Type B pancreatic cell (in vitro differentiated cells): ENCODE measurements around the gene ZFAND4. TPM values are rescaled to one million over a fixed set of nuclear protein-coding genes. Genes with fewer than 3 reads are reported as not detected.

Experiments
- DNase-seq: peaks from one replicate; pipeline ENCODE4 v3.0.0; 2021; ENCODE audit warnings: mixed read lengths; ENCODE audit not compliant: unreplicated experiment; ENCODE audit errors: extremely low spot score
- H3K27ac Mint-ChIP-seq: 2 replicates; pipeline ENCODE4 v1.8.0; 2021; ENCODE audit warnings: mild to moderate bottlenecking, mixed read lengths
- H3K27me3 Mint-ChIP-seq: 2 replicates; pipeline ENCODE4 v1.8.0; 2021; ENCODE audit warnings: mixed read lengths
- H3K36me3 Mint-ChIP-seq: 2 replicates; pipeline ENCODE4 v1.8.0; 2021; ENCODE audit warnings: mixed read lengths
- H3K4me1 Mint-ChIP-seq: one replicate; pipeline ENCODE4 v1.8.0; 2021; ENCODE audit warnings: mixed read lengths; ENCODE audit not compliant: unreplicated experiment
- H3K4me3 Mint-ChIP-seq: 2 replicates; pipeline ENCODE4 v1.8.0; 2021; ENCODE audit warnings: mild to moderate bottlenecking, mixed read lengths
- H3K9me3 Mint-ChIP-seq: 2 replicates; pipeline ENCODE4 v1.8.0; 2021; ENCODE audit warnings: mixed read lengths
- total RNA-seq: library from RNA; stranded (reverse); gene quantifications from 2 replicates; pipeline ENCODE4 v1.2.1, GENCODE V29; 2021; ENCODE audit warnings: low replicate concordance
- TF ChIP-seq, protein P1 (sequence below): fragments of 200-600 bp; sonication (generic); conservative IDR thresholded peaks from 2 replicates; pipeline ENCODE4 v1.5.0; 2021; ENCODE audit warnings: antibody characterized with exemption, mild to moderate bottlenecking

Gene ZFAND4
- total RNA-seq, 1 donor from 2014 or later = 12.0 TPM

DNA sequence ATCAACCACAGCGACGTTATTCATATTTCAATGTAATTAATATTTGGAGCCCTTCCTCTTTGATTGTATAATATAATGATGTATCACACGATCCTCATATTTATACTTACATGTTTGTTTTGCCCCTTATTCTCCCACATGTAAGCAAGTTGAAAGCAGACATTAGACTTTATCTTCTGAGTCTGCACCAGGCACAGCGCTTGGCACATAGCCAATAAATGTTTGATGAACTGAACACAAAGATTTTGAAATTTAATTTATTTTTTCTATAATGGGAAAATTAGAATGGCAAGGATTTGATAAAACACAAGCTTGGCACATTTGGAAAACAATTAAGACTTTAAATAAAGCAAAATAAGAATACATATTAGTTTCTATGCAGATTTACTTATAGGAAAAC, 31.6 kb downstream of the ZFAND4 start:
- Mint-ChIP-seq H3K27me3 (no peaks in the 10 kb centered on the region), H3K36me3 (peaks cover 15% of the 10 kb centered on the region), H3K9me3 (no peaks in the 10 kb centered on the region), H3K4me1 (no peaks in the 10 kb centered on the region), H3K4me3 (no peak overlapping the region), H3K27ac (no peak overlapping the region)
- TF ChIP-seq, protein P1, sequence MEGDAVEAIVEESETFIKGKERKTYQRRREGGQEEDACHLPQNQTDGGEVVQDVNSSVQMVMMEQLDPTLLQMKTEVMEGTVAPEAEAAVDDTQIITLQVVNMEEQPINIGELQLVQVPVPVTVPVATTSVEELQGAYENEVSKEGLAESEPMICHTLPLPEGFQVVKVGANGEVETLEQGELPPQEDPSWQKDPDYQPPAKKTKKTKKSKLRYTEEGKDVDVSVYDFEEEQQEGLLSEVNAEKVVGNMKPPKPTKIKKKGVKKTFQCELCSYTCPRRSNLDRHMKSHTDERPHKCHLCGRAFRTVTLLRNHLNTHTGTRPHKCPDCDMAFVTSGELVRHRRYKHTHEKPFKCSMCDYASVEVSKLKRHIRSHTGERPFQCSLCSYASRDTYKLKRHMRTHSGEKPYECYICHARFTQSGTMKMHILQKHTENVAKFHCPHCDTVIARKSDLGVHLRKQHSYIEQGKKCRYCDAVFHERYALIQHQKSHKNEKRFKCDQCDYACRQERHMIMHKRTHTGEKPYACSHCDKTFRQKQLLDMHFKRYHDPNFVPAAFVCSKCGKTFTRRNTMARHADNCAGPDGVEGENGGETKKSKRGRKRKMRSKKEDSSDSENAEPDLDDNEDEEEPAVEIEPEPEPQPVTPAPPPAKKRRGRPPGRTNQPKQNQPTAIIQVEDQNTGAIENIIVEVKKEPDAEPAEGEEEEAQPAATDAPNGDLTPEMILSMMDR = no peak
- DNase-seq = no peak

DNA sequence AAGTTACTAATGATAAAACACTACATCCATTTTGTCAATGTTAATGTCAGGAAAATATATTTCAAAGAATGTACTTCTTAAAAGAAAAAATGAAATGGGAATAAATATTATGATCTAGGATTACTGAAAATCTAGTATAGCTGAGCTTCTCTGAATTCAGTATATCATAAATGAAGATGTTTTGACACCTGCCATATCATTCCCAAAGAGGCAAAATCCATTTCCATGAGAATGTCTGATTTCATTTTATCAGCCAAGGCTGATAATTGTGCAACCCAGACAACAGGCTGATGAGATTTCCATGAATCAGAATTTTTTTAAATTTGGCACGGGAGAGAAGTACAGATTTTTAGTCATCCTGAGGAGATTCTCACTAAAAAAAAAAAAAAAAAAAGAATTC, 32.5 kb downstream of the ZFAND4 start:
- Mint-ChIP-seq H3K9me3 (no peaks in the 10 kb centered on the region), H3K4me3 (no peak overlapping the region), H3K36me3 (peaks cover 15% of the 10 kb centered on the region), H3K27me3 (no peaks in the 10 kb centered on the region), H3K27ac (no peak overlapping the region), H3K4me1 (no peaks in the 10 kb centered on the region)
- DNase-seq = no peak
- TF ChIP-seq, protein P1 = no peak

DNA sequence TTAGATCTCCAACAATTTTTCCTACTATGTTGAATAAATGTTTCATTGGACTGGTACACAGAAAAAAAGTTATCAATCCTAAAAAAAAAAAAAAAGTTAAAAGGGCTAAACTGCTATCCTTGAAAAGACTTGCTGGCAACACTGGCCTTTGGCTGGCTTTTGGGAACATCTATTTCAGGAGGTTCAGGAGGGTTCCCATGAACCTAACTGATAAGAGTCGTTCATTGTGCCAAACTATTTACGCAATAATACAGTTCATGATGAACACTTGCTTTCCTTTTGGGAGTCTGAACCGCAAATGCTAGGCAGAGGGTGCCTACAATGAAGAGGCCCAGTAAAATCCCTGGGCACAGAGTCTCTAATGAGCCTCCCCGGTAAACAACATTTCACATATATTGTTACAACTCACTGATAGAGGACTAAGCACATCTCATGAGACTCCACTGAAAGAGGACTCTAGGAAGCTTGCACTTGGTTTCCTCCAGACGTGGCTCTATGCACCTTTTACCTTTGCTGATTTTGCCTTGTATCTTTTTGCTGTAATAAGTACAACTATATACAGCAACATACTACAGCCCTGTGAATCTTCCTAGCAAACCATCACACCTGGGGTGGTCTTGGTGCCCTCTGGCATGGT, 45.0 kb downstream of the ZFAND4 start:
- Mint-ChIP-seq H3K9me3 (no peaks in the 10 kb centered on the region), H3K4me3 (no peak overlapping the region), H3K36me3 (peaks cover 4% of the 10 kb centered on the region), H3K4me1 (no peaks in the 10 kb centered on the region), H3K27ac (no peak overlapping the region), H3K27me3 (no peaks in the 10 kb centered on the region)
- no peak for DNase-seq
- TF ChIP-seq, protein P1 = no peak

DNA sequence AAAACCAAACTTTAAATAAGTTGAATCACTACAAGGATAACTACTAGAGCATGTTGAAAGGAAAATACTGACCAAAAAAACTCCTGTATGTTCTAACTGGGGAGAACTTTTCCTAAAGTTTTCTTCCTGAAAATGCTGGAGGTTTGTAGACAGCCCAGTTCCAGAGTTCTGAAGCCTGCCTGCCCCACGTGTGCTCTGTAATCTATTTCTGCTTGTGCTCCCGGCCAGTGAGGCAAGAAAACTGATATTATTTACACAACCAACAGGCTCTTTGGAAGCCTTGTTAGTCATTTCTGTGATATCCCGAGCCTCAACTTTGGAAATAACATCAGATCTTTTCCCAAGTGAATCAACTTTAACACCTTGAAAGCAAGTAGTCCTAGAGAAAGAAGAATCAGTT, 46.7 kb downstream of the ZFAND4 start:
- Mint-ChIP-seq H3K4me3 (no peak overlapping the region), H3K4me1 (no peaks in the 10 kb centered on the region), H3K27me3 (no peaks in the 10 kb centered on the region), H3K36me3 (peaks cover 4% of the 10 kb centered on the region), H3K27ac (no peak overlapping the region), H3K9me3 (no peaks in the 10 kb centered on the region)
- TF ChIP-seq, protein P1 = no peak
- DNase-seq = no peak

DNA sequence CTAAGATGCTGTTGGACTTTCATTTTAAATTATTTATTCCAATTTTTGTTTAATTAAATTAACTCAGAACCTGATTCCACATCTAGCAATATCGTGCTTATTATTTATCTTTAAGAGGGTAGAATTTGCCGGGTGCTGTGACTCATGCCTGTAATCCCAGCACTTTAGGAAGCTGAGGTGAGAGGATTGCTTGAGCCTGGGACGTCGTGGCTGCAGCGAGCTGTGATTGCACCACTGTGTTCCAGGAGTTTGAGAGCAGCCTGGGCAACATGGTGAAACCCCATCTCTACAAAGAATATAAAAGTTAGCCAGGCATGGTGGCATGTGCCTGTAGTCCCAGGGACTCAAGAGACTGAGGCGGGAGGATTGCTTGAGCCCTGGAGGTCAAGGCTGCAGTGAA, 47.8 kb downstream of the ZFAND4 start:
- DNase-seq = no peak
- no peaks in the 10 kb centered on the region for H3K4me1 Mint-ChIP-seq
- no peak overlapping the region for H3K27ac Mint-ChIP-seq
- no peaks in the 10 kb centered on the region for H3K9me3 Mint-ChIP-seq
- TF ChIP-seq, protein P1 = no peak
- H3K36me3 Mint-ChIP-seq = peaks cover 4% of the 10 kb centered on the region
- no peak overlapping the region for H3K4me3 Mint-ChIP-seq
- no peaks in the 10 kb centered on the region for H3K27me3 Mint-ChIP-seq

DNA sequence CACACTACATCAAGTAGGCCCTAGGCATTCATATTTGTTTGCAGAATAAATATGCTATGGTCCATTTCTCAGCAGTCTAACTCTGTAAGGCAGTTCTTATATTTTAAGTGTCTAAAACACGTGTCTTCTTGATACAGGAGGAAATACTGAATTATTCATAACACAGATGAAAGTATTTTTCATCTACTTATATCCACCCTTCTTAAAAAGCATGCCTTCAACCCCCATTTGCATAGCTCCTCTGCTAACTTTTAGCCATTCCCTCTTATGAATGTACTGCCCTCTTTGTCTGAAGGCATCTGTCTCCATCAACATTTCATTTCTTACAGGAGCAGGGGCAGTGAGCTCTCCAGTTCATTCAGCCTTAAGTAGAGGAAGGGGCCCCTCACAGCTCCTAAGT, 57.7 kb downstream of the ZFAND4 start:
- H3K9me3 Mint-ChIP-seq = no peaks in the 10 kb centered on the region
- no peaks in the 10 kb centered on the region for H3K36me3 Mint-ChIP-seq
- no peak for DNase-seq
- no peak overlapping the region for H3K27ac Mint-ChIP-seq
- H3K4me3 Mint-ChIP-seq = no peak overlapping the region
- TF ChIP-seq, protein P1 = no peak
- no peaks in the 10 kb centered on the region for H3K4me1 Mint-ChIP-seq
- no peaks in the 10 kb centered on the region for H3K27me3 Mint-ChIP-seq
